Motor neuron (in vitro differentiated cells): ENCODE results near the gene CD79A. TPM values are rescaled to one million over a fixed set of nuclear protein-coding genes. Genes with fewer than 3 reads are reported as not detected.
"Not testable (repeated sequence)": the region's sequence is repeated elsewhere in the genome, so short reads cannot be mapped to it uniquely, and the experiment has no call there.

Experiments used
- ATAC-seq, 8 experiments: fragments of 200-7000 bp; cut with Tn5 transposase; replicated peaks in 6 of 8; 2 replicates each; pipeline ENCODE4 v1.8.0; 2021; ENCODE audit warnings: mild to moderate bottlenecking in 8 of 8, moderate library complexity in 8 of 8
- H3K27ac ChIP-seq, 2 donors: fragments of 250-450 bp; sonication (Bioruptor Pico); 2 replicates each; pipeline ENCODE4 v1.9.0; 2021; ENCODE audit warnings: antibody characterized with exemption in 2 of 2, mild to moderate bottlenecking in 2 of 2, moderate library complexity in 1 of 2
- H3K4me1 ChIP-seq, 2 donors: fragments of 250-450 bp; sonication (Bioruptor Pico); replicated peaks in 1 of 2; 2 replicates each; pipeline ENCODE4 v1.6.1; 2021; ENCODE audit warnings: antibody characterized with exemption in 2 of 2, mild to moderate bottlenecking in 2 of 2, moderate library complexity in 1 of 2
- H3K4me3 ChIP-seq, 5 donors: fragments of 250-450 bp; sonication (Bioruptor Pico); 2 replicates each; pipeline ENCODE4 v1.9.0; 2021; ENCODE audit warnings: antibody characterized with exemption in 5 of 5, mild to moderate bottlenecking in 5 of 5, moderate library complexity in 4 of 5
- WGBS, 10 experiments: fragments of 450-650 bp; shearing (Covaris generic); methylation state at CpG; one replicate each; pipeline ENCODE4 v1.0.0; 2022; 5-methylcytosine and 5-hydroxymethylcytosine counted together
- in situ Hi-C, 9 experiments: fragments of 400-800 bp; cut with MboI; loops; one replicate each; pipeline ENCODE4 v1.15.0; 2021; ENCODE audit warnings: low sequenced_read_pairs in 9 of 9, low pct_unique_long_range_greater_than_20kb in 2 of 9; ENCODE audit not compliant: unreplicated experiment in 9 of 9
- total RNA-seq, 8 experiments: library from RNA; unstranded; fragments of 300-600 nt; gene quantifications; 2 replicates each; pipeline versions ENCODE4 v1.2.3 to v1.2.4, GENCODE V29; 2022

The CD79A gene
- total RNA-seq, 8 experiments from 2014 or later: 0.27 to 1.1 (median 0.41) TPM; not detected in 1

- Histone ChIP-seq H3K4me3 (no peak overlapping the region), H3K4me1 (no peaks in the 10 kb centered on the region), H3K27ac (no peak overlapping the region)
- 86 to 100% (median 93%) methylated on average over 1 to 5 of the region's 10 CpGs; no CpG with 5 or more reads in 5 of the 10 experiments for WGBS, 10 experiments
- ATAC-seq: no peak
- in situ Hi-C loops: no loop called here
These were observed 8.7 kb upstream of the CD79A start for GRCh38 chr19:41868120-41868988.

- WGBS, 10 experiments: 94% methylated on average over 9 of the region's 12 CpGs; no CpG with 5 or more reads in 9 of the 10 experiments
- Histone ChIP-seq H3K27ac (no peak overlapping the region), H3K4me1 (no peaks in the 10 kb centered on the region), H3K4me3 (no peak overlapping the region)
- no peak for ATAC-seq
- in situ Hi-C loops: no loop called here
These were observed 8.1 kb upstream of the CD79A start for GRCh38 chr19:41868989-41869300.

GRCh38 chr19:41869374-41869955 is 7.6 kb upstream of the CD79A start:
- Histone ChIP-seq H3K27ac (no peak overlapping the region), H3K4me3 (no peak overlapping the region), H3K4me1 (no peaks in the 10 kb centered on the region)
- in situ Hi-C loops: no loop called here
- 90 to 100% (median 96%) methylated on average over 2 to 9 of the region's 13 CpGs; no CpG with 5 or more reads in 6 of the 10 experiments for WGBS, 10 experiments
- ATAC-seq: no peak

GRCh38 chr19:41870401-41870873 is 6.6 kb upstream of the CD79A start:
- in situ Hi-C loops: loop anchor here in 1 of 9 experiments (10.0 kb wide), 1 partner anchor 84 kb away; the partner anchor contains the start of gene RABAC1
- Histone ChIP-seq H3K4me1 (no peaks in the 10 kb centered on the region), H3K4me3 (no peak overlapping the region), H3K27ac (no peak overlapping the region)
- 40 to 100% (median 83%) methylated on average over 1 to 2 of the region's 3 CpGs; no CpG with 5 or more reads in 5 of the 10 experiments for WGBS, 10 experiments
- ATAC-seq: peak in 4 of 8 experiments; percentile 1 to 11 (median 6)

GRCh38 chr19:41871573-41872383 is 5.3 kb upstream of the CD79A start:
- no peak overlapping the region for H3K4me3 ChIP-seq
- 58 to 100% (median 88%) methylated on average over 1 to 6 of the region's 16 CpGs; no CpG with 5 or more reads in 6 of the 10 experiments for WGBS, 10 experiments
- no peak overlapping the region for H3K27ac ChIP-seq
- in situ Hi-C loops: loop anchor here in 1 of 9 experiments (10.0 kb wide), 1 partner anchor 83 kb away; the partner anchor contains the start of gene RABAC1
- ATAC-seq: peak in 5 of 8 experiments; percentile 4 to 12 (median 6)
- no peaks in the 10 kb centered on the region for H3K4me1 ChIP-seq

- Histone ChIP-seq H3K4me3 (no peak overlapping the region), H3K4me1 (no peaks in the 10 kb centered on the region), H3K27ac (no peak overlapping the region)
- in situ Hi-C loops: loop anchor here in 1 of 9 experiments (10.0 kb wide), 1 partner anchor 82 kb away; the partner anchor contains the start of gene RABAC1
- WGBS, 10 experiments: 67 to 100% (median 100%) methylated on average over 1 to 6 of the region's 12 CpGs; no CpG with 5 or more reads in 3 of the 10 experiments
- peak in 1 of 8 experiments; percentile 3 for ATAC-seq
These were observed 4.7 kb upstream of the CD79A start for GRCh38 chr19:41872384-41872774.

- no peaks in the 10 kb centered on the region for H3K4me1 ChIP-seq
- no peak overlapping the region for H3K4me3 ChIP-seq
- no peak overlapping the region for H3K27ac ChIP-seq
- ATAC-seq: peak; percentile 37 to 69 (median 52)
- 23 to 100% (median 61%) methylated on average over 1 to 9 of the region's 18 CpGs for WGBS, 10 experiments
- in situ Hi-C loops: loop anchor here in 1 of 9 experiments (10.0 kb wide), 1 partner anchor 82 kb away; the partner anchor contains the start of gene RABAC1
These were observed 4.1 kb upstream of the CD79A start for GRCh38 chr19:41872775-41873647.

- H3K4me3 ChIP-seq, H3K4me1 ChIP-seq, H3K27ac ChIP-seq, ATAC-seq: not testable (repeated sequence)
- in situ Hi-C loops: loop anchor here in 1 of 9 experiments (10.0 kb wide), 1 partner anchor 79 kb away; the partner anchor contains the start of gene RABAC1
- WGBS, 10 experiments: 25 to 80% (median 50%) methylated on average over 1 to 2 of the region's 3 CpGs; no CpG with 5 or more reads in 3 of the 10 experiments
These were observed 1.1 kb upstream of the CD79A start for GRCh38 chr19:41875973-41876372.

GRCh38 chr19:41877916-41878905 is 1.1 kb downstream of the CD79A start:
- in situ Hi-C loops: loop anchor here in 1 of 9 experiments (10.0 kb wide), 1 partner anchor 77 kb away; the partner anchor contains the start of gene RABAC1
- Histone ChIP-seq H3K27ac (no peak overlapping the region), H3K4me1 (peaks cover 0 to under 1% of the 10 kb centered on the region in 2 donors), H3K4me3 (no peak overlapping the region)
- ATAC-seq: no peak
- 47 to 67% (median 50%) methylated on average over 1 to 4 of the region's 17 CpGs; no CpG with 5 or more reads in 5 of the 10 experiments for WGBS, 10 experiments

GRCh38 chr19:41879080-41879479 is 2.0 kb downstream of the CD79A start:
- Histone ChIP-seq H3K27ac (no peak overlapping the region), H3K4me1 (peaks cover 3 to 6% of the 10 kb centered on the region in 2 donors), H3K4me3 (no peak overlapping the region)
- 73% methylated on average over 3 of the region's 21 CpGs; no CpG with 5 or more reads in 9 of the 10 experiments for WGBS, 10 experiments
- in situ Hi-C loops: loop anchor here in 1 of 9 experiments (10.0 kb wide), 1 partner anchor 76 kb away; the partner anchor contains the start of gene RABAC1
- no peak for ATAC-seq
